GM21717 (cell line): ENCODE data around the gene CPNE4.
"Not testable (repeated sequence)": the region's sequence is repeated elsewhere in the genome, so short reads cannot be mapped to it uniquely, and the experiment has no call there.

Source experiments
- ATAC-seq: cut with Tn5 transposase; IDR thresholded peaks from one replicate; pipeline ENCODE4 v1.9.1; 2021; ENCODE audit warnings: mild to moderate bottlenecking, moderate library complexity; ENCODE audit not compliant: unreplicated experiment

The CPNE4 gene

GRCh38 chr3:131963442-131963841 lies 71.4 kb downstream of the CPNE4 start:
- not testable (repeated sequence) for ATAC-seq

GRCh38 chr3:131962982-131963381 lies 71.8 kb downstream of the CPNE4 start:
- ATAC-seq, result no peak

- no peak for ATAC-seq
Observed at GRCh38 chr3:131960324-131960723, 74.5 kb downstream of the CPNE4 start.

GRCh38 chr3:131957980-131958379 lies 76.8 kb downstream of the CPNE4 start:
- ATAC-seq, result no peak

- no peak for ATAC-seq
Observed at GRCh38 chr3:131957511-131957910, 77.3 kb downstream of the CPNE4 start.

- ATAC-seq, result no peak
Observed at GRCh38 chr3:131948806-131949205, 86.0 kb downstream of the CPNE4 start.

- ATAC-seq, result no peak
Observed at GRCh38 chr3:131944676-131945075, 90.1 kb downstream of the CPNE4 start.

- no peak for ATAC-seq
Observed at GRCh38 chr3:131933665-131934064, 101.1 kb downstream of the CPNE4 start.

- no peak for ATAC-seq
Observed at GRCh38 chr3:131928593-131928992, 106.2 kb downstream of the CPNE4 start.

GRCh38 chr3:131925571-131925970 lies 109.2 kb downstream of the CPNE4 start:
- no peak for ATAC-seq

- no peak for ATAC-seq
Observed at GRCh38 chr3:131922356-131922755, 112.5 kb downstream of the CPNE4 start.

- no peak for ATAC-seq
Observed at GRCh38 chr3:131917006-131917405, 117.8 kb downstream of the CPNE4 start.

- no peak for ATAC-seq
Observed at GRCh38 chr3:131914090-131914691, 120.6 kb downstream of the CPNE4 start.

GRCh38 chr3:131912255-131912654 lies 122.6 kb downstream of the CPNE4 start:
- no peak for ATAC-seq

- no peak for ATAC-seq
Observed at GRCh38 chr3:131907796-131908195, 127.0 kb downstream of the CPNE4 start.

GRCh38 chr3:131903988-131904415 lies 130.8 kb downstream of the CPNE4 start:
- ATAC-seq, result no peak

- no peak for ATAC-seq
Observed at GRCh38 chr3:131901686-131902085, 133.1 kb downstream of the CPNE4 start.

GRCh38 chr3:131900891-131901290 lies 133.9 kb downstream of the CPNE4 start:
- ATAC-seq, result no peak

- ATAC-seq, result no peak
Observed at GRCh38 chr3:131899021-131899420, 135.8 kb downstream of the CPNE4 start.

GRCh38 chr3:131898346-131898745 lies 136.5 kb downstream of the CPNE4 start:
- ATAC-seq, result no peak

- ATAC-seq, result no peak
Observed at GRCh38 chr3:131896285-131896684, 138.5 kb downstream of the CPNE4 start.

- ATAC-seq, result no peak
Observed at GRCh38 chr3:131895766-131896165, 139.0 kb downstream of the CPNE4 start.

GRCh38 chr3:131892331-131892730 lies 142.5 kb downstream of the CPNE4 start:
- no peak for ATAC-seq
